Calu3 (cell line): Measurements from ENCODE around the gene FSCN2. TPM values are rescaled to one million over a fixed set of nuclear protein-coding genes. Genes with fewer than 3 reads are reported as not detected.

Experiments
- BruUV-seq: library from RNA; stranded (reverse); fragments of 400-500 nt; replicated peaks from 2 replicates; lab custom pipeline; 2021; lab: Mats Ljungman, UMichigan
- CTCF ChIA-PET: fragments of 300-600 bp; sonication (Branson Sonifier 250); formaldehyde crosslinking; loops from one replicate; lab custom pipeline; 2022; ENCODE audit warnings: antibody characterized with exemption; lab: Charles Lee
- DNase-seq: peaks from one replicate; pipeline ENCODE4 v3.0.0; 2022
- H3K27ac Mint-ChIP-seq: one replicate; pipeline ENCODE4 v1.8.0; 2022; ENCODE audit warnings: mixed read lengths; ENCODE audit not compliant: unreplicated experiment
- H3K27me3 Mint-ChIP-seq: one replicate; pipeline ENCODE4 v1.8.0; 2022; ENCODE audit warnings: mixed read lengths; ENCODE audit not compliant: unreplicated experiment
- H3K36me3 Mint-ChIP-seq: one replicate; pipeline ENCODE4 v1.8.0; 2022; ENCODE audit warnings: mild to moderate bottlenecking, moderate library complexity, mixed read lengths; ENCODE audit not compliant: insufficient read depth, unreplicated experiment
- H3K4me1 Mint-ChIP-seq: one replicate; pipeline ENCODE4 v1.8.0; 2022; ENCODE audit warnings: mild to moderate bottlenecking, low read depth, mixed read lengths; ENCODE audit not compliant: unreplicated experiment
- H3K4me3 Mint-ChIP-seq: one replicate; pipeline ENCODE4 v1.8.0; 2022; ENCODE audit warnings: mild to moderate bottlenecking, low read depth, moderate library complexity, mixed read lengths; ENCODE audit not compliant: unreplicated experiment
- H3K9me3 Mint-ChIP-seq: one replicate; pipeline ENCODE4 v1.8.0; 2022; ENCODE audit warnings: low read depth, mixed read lengths; ENCODE audit not compliant: unreplicated experiment
- intact Hi-C: fragments of 100-400 bp; cut with micrococcal nuclease; formaldehyde crosslinking; loops from one replicate; pipeline ENCODE4 v1.10.0; 2022; ENCODE audit not compliant: unreplicated experiment
- total RNA-seq: library from RNA; stranded (reverse); gene quantifications from 2 replicates; pipeline ENCODE4 v1.2.3, GENCODE V29; 2022
- TF ChIP-seq, protein P1 (sequence below): fragments of 200-600 bp; IDR thresholded peaks from one replicate; pipeline ENCODE4 v1.8.0; 2022; ENCODE audit warnings: antibody characterized with exemption; ENCODE audit not compliant: unreplicated experiment

FSCN2 gene
- total RNA-seq, 1 experiment from 2014 or later, result 5.5 TPM

DNA sequence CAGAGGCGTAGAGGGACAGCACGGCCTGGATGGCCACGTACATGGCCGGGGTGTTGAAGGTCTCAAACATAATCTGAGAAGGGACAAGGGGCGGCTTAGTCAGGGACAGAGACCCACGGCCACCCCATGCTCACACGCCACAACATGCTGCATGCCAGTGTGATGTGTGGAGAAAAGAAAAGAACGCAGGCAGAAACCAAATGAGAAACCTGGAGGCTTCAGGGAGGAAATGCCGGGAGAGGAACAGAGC lies 16.7 kb upstream of the FSCN2 start:
- Mint-ChIP-seq H3K9me3 (no peaks in the 10 kb centered on the region), H3K27me3 (no peaks in the 10 kb centered on the region), H3K4me3 (peak overlapping the region; percentile 100), H3K36me3 (peaks cover 100% of the 10 kb centered on the region), H3K4me1 (peaks cover 21% of the 10 kb centered on the region), H3K27ac (peak overlapping the region; percentile 100)
- intact Hi-C loops, result loop anchor here (10.0 kb wide), 1 partner anchor 467 kb away; no protein-coding TSS in a partner anchor
- no TSS peak for BruUV-seq
- TF ChIP-seq, protein P1, sequence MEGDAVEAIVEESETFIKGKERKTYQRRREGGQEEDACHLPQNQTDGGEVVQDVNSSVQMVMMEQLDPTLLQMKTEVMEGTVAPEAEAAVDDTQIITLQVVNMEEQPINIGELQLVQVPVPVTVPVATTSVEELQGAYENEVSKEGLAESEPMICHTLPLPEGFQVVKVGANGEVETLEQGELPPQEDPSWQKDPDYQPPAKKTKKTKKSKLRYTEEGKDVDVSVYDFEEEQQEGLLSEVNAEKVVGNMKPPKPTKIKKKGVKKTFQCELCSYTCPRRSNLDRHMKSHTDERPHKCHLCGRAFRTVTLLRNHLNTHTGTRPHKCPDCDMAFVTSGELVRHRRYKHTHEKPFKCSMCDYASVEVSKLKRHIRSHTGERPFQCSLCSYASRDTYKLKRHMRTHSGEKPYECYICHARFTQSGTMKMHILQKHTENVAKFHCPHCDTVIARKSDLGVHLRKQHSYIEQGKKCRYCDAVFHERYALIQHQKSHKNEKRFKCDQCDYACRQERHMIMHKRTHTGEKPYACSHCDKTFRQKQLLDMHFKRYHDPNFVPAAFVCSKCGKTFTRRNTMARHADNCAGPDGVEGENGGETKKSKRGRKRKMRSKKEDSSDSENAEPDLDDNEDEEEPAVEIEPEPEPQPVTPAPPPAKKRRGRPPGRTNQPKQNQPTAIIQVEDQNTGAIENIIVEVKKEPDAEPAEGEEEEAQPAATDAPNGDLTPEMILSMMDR, result no peak
- CTCF ChIA-PET, result no interaction called here
- DNase-seq, result no peak

DNA sequence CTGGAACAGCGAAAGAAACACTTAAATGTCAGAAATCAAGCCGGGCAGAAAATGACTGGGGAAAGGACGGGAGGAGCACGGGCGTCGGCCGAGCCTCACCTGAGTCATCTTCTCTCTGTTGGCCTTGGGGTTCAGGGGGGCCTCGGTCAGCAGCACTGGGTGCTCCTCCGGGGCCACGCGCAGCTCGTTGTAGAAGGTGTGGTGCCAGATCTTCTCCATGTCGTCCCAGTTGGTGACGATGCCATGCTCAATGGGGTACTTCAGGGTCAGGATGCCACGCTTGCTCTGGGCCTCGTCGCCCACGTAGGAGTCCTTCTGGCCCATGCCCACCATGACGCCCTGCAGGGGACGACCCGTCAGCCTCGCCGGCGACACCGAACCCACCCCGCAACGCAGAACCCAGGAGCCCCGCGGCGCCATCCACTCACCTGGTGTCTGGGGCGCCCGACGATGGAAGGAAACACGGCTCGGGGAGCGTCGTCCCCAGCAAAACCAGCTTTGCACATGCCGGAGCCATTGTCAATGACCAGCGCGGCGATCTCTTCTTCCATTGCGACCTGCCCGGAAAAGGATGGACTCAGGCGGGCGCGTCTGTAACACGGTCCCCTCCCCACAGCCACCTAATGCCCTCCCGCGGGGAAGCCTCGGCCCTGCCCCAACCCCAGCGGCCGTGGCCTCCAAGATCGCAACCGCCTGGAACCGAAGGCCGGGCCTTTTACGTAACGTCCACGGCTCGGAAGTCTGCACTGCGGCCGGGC lies 16.2 kb upstream of the FSCN2 start:
- CTCF ChIA-PET, result no interaction called here
- intact Hi-C loops, result loop anchor here (10.0 kb wide), 1 partner anchor 467 kb away; no protein-coding TSS in a partner anchor
- no peak for DNase-seq
- H3K9me3 Mint-ChIP-seq, result no peaks in the 10 kb centered on the region
- H3K36me3 Mint-ChIP-seq, result peaks cover 98% of the 10 kb centered on the region
- H3K4me3 Mint-ChIP-seq, result peak overlapping the region; percentile 100
- peaks cover 26% of the 10 kb centered on the region for H3K4me1 Mint-ChIP-seq
- H3K27me3 Mint-ChIP-seq, result no peaks in the 10 kb centered on the region
- H3K27ac Mint-ChIP-seq, result peak overlapping the region; percentile 100
- BruUV-seq, result TSS peak; percentile 74
- TF ChIP-seq, protein P1, result no peak

DNA sequence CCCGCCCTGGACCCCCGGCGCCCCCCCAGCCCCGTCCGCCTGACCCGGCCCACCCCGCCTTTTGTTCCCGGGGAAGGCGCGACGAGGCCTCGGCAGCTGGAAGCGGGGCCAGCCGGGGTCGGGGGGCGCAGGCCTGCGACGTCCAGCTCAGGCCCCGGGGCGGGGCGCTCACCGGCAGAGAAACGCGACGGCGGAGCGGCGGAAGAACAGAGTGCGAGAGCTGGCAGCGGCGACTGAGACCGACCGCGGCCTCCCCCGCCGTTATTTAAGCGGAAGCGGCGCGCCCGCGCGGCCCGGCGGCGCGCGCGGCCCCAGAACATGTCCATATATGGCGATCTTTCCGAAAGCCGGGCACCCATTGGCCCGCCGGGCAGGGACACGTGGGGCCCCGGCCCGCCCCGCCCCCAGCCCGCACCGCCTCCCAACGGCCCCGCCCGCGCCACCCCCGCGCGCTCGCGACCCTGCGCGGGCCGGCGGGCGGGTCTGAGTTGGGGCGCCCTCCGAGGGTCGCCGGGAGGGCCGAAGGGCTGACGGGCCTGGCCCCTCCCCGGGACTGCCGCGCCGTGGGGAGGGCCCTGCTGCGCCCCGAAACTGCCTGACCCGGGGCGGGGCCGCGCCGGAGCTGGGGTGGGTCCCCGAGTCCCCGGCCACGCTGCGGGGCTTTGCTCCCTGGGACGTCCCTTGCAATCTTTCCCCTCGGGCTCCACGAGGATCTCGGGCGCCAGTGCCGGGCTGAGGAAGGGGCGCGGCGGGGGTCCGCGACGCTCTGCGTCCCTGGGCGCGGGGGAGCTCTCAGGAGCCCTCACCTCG lies 15.4 kb upstream of the FSCN2 start, which contains the start of gene ACTG1:
ACTG1 (minus strand) TSS at position 238 of the 810 bp plus-strand sequence. CDS start 445 bp downstream, outside the sequence.
- CTCF ChIA-PET, result no interaction called here
- TF ChIP-seq, protein P1, result no peak
- H3K9me3 Mint-ChIP-seq, result no peaks in the 10 kb centered on the region
- peak; percentile 93 for DNase-seq
- BruUV-seq, result no TSS peak
- H3K27me3 Mint-ChIP-seq, result no peaks in the 10 kb centered on the region
- H3K4me1 Mint-ChIP-seq, result peaks cover 27% of the 10 kb centered on the region
- H3K36me3 Mint-ChIP-seq, result peaks cover 92% of the 10 kb centered on the region
- peak within 1 kb of the TSS; percentile 100 for H3K27ac Mint-ChIP-seq
- peak within 1 kb of the TSS; percentile 100 for H3K4me3 Mint-ChIP-seq
- intact Hi-C loops, result loop anchor here (10.0 kb wide), 1 partner anchor 468 kb away; no protein-coding TSS in a partner anchor

DNA sequence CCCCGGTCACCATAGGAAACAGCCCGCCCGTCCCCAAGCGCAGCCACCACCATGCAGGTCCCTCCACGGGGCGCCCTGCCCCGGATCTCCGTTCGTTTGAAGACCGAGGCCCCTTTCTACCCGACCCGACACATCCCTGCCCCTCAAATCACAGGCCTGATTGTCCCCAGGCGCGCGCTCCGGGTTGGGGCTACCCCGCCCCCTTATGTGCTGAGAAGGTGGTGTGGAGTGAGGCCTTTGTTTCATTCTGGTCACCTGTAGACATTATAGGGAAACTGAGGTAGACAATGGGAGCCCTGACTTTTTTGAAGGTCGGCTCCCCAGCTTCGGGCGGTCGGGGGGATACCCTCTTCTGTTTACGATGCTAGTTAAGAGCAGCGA lies 14.8 kb upstream of the FSCN2 start:
- H3K4me3 Mint-ChIP-seq, result peak overlapping the region; percentile 100
- CTCF ChIA-PET, result no interaction called here
- DNase-seq, result peak; percentile 77
- intact Hi-C loops, result loop anchor here (10.0 kb wide), 1 partner anchor 469 kb away; no protein-coding TSS in a partner anchor
- H3K27ac Mint-ChIP-seq, result peak overlapping the region; percentile 98
- no TSS peak for BruUV-seq
- peaks cover 33% of the 10 kb centered on the region for H3K4me1 Mint-ChIP-seq
- TF ChIP-seq, protein P1, result no peak
- no peaks in the 10 kb centered on the region for H3K27me3 Mint-ChIP-seq
- no peaks in the 10 kb centered on the region for H3K9me3 Mint-ChIP-seq
- H3K36me3 Mint-ChIP-seq, result peaks cover 92% of the 10 kb centered on the region
